ENCODE measurements around the gene RFX5.

DNA sequence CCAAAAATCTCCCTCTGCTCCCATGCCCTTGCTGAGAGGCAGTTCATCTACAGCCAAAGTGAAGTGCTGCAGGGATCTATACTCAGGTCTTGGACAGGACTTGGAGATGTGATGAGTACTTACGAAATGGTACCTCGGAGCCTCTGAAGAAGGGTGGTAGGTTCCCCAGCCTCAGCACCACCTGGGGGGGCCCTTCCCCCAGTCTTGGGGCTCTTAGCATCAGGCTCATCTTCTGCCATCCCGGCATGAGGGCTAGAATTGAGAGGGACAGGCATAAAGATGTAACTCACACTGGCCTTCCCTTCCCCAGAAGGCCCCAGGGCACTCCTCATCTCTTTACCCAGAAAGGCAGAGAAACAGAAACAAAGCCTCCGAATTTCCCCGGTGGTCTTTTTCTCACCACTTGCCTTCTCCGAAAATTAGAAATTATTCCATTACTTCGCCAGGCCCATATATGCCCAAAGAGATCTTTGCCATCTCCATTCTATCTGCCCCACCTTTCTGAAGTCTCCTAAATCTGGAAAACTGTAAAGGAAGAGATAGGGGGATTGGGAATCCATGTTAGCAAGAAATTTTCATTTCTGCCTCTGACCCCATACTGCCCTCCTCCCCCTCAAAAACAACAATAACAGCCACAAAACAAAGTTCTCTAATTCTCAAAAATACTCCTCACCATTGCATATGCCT, 827 bp downstream of the RFX5 start:
- TF ChIP-seq HNRNPK (IDR thresholded peaks at IDR 0.05; ENCODE audit: low read depth, low read length, poor library complexity, severe bottlenecking), result no peak
- TF ChIP-seq ATF7 (IDR thresholded peaks at IDR 0.05), result no peak
- TF ChIP-seq NFYB (IDR thresholded peaks at IDR 0.05; ENCODE audit: extremely low read depth, insufficient read length), result no peak
- TF ChIP-seq THRAP3 (IDR thresholded peaks at IDR 0.05; ENCODE audit: borderline replicate concordance), result no peak
- no peak for TF ChIP-seq ARNT (IDR thresholded peaks at IDR 0.05)
- no peak for TF ChIP-seq EZH2 (IDR thresholded peaks at IDR 0.05; ENCODE audit: borderline replicate concordance, low read depth, low read length)
- TF ChIP-seq, protein P1, sequence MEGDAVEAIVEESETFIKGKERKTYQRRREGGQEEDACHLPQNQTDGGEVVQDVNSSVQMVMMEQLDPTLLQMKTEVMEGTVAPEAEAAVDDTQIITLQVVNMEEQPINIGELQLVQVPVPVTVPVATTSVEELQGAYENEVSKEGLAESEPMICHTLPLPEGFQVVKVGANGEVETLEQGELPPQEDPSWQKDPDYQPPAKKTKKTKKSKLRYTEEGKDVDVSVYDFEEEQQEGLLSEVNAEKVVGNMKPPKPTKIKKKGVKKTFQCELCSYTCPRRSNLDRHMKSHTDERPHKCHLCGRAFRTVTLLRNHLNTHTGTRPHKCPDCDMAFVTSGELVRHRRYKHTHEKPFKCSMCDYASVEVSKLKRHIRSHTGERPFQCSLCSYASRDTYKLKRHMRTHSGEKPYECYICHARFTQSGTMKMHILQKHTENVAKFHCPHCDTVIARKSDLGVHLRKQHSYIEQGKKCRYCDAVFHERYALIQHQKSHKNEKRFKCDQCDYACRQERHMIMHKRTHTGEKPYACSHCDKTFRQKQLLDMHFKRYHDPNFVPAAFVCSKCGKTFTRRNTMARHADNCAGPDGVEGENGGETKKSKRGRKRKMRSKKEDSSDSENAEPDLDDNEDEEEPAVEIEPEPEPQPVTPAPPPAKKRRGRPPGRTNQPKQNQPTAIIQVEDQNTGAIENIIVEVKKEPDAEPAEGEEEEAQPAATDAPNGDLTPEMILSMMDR (IDR thresholded peaks at IDR 0.05 in 2 of 3, conservative IDR thresholded peaks at IDR 0.05 in 1 of 3; ENCODE audit: insufficient read depth in 2 of 3, low read depth in 1 of 3, low read length in 3 of 3), result peak in 2 of 3 experiments; percentile 24 to 44; a peak in 2 of 6 replicates
- TF ChIP-seq NFE2L1 (tag; IDR thresholded peaks at IDR 0.05; ENCODE audit: borderline replicate concordance, low read depth), result no peak
- TF ChIP-seq RBM22 (IDR thresholded peaks at IDR 0.05; ENCODE audit: low read depth, low read length, poor library complexity, severe bottlenecking), result no peak

Measured in K562 (cell line).